ENCODE measurements around the gene NUP210L. TPM values are rescaled to one million over a fixed set of nuclear protein-coding genes. Genes with fewer than 3 reads are reported as not detected.

The NUP210L gene
- total and polyA plus RNA-seq, 9 of the 15 experiments (the other 6 are each of a cell fraction or from before 2014, with no cell fraction given), result 0.01 to 0.04 TPM; not detected in 7

- TF ChIP-seq, protein P1, sequence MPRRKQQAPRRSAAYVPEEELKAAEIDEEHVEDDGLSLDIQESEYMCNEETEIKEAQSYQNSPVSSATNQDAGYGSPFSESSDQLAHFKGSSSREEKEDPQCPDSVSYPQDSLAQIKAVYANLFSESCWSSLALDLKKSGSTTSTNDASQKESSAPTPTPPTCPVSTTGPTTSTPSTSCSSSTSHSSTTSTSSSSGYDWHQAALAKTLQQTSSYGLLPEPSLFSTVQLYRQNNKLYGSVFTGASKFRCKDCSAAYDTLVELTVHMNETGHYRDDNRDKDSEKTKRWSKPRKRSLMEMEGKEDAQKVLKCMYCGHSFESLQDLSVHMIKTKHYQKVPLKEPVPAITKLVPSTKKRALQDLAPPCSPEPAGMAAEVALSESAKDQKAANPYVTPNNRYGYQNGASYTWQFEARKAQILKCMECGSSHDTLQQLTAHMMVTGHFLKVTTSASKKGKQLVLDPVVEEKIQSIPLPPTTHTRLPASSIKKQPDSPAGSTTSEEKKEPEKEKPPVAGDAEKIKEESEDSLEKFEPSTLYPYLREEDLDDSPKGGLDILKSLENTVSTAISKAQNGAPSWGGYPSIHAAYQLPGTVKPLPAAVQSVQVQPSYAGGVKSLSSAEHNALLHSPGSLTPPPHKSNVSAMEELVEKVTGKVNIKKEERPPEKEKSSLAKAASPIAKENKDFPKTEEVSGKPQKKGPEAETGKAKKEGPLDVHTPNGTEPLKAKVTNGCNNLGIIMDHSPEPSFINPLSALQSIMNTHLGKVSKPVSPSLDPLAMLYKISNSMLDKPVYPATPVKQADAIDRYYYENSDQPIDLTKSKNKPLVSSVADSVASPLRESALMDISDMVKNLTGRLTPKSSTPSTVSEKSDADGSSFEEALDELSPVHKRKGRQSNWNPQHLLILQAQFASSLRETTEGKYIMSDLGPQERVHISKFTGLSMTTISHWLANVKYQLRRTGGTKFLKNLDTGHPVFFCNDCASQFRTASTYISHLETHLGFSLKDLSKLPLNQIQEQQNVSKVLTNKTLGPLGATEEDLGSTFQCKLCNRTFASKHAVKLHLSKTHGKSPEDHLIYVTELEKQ (CRISPR knock-in tag; IDR thresholded peaks at IDR 0.05), result no peak
- TF ChIP-seq TEAD4 (IDR thresholded peaks at IDR 0.05; ENCODE audit: low read length), result no peak
- no peak for TF ChIP-seq TEAD4 (CRISPR knock-in tag; IDR thresholded peaks at IDR 0.05; ENCODE audit: borderline replicate concordance)
- peak; percentile 45 for TF ChIP-seq RBM25 (IDR thresholded peaks at IDR 0.05; ENCODE audit: low read depth, low read length, severe bottlenecking)
- TF ChIP-seq TRIM28 (IDR thresholded peaks at IDR 0.05), result peak; percentile 96
- TF ChIP-seq HLTF (IDR thresholded peaks at IDR 0.05), result 0 out of 2 replicates have a peak, but pooled peaks have one; percentile 23
- no peak for TF ChIP-seq ARID2 (IDR thresholded peaks at IDR 0.05)
- TF ChIP-seq ZNF239 (CRISPR knock-in tag; IDR thresholded peaks at IDR 0.05), result no peak
- 0 out of 2 replicates have a peak, but pooled peaks have one; percentile 23 for TF ChIP-seq XRCC3 (IDR thresholded peaks at IDR 0.05)
- TF ChIP-seq TRIM24 (IDR thresholded peaks at IDR 0.05), result peak; percentile 21 to 79; a peak in 2 of 4 replicates
These were observed 78.5 kb downstream of the NUP210L start (continued) for GRCh38 chr1:154076413-154076812.

DNA sequence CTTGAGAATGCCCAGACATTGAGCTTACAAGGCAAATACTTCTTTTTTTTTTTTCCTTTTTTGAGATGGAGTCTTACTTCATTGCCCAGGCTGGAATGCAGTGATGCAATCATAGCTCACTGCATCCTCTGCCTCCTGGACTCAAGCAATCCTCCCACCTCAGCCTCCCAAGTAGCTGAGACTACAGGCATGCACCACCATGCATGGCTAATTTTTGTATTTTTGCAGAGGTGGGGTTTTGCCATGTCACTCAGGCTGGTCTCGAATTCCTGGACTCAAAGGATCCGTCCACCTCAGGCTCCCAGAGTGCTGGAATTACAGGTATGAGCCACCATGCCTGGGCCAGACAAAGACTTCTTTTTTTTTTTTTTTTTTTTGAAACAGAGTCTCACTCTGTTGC is 79.1 kb downstream of the NUP210L start:
- CTCF ChIA-PET (ENCODE audit: low intra/inter-chr PET ratio), result no interaction called here
- in situ Hi-C loops (cut with MboI), result no loop called here
- 0% methylated on average over 2 of the region's 2 CpGs for WGBS (ENCODE audit: insufficient coverage, low coverage, missing lambda C conversion rate)
- POLR2A ChIA-PET, result interaction anchor here (0.8 kb wide), 1 partner anchor 13 kb away, joined by 3 read pairs; no protein-coding TSS in a partner anchor
- Histone ChIP-seq H3K9me1 (ENCODE audit: control insufficient read depth, insufficient read depth, low read length) (no peaks in the 10 kb centered on the region), H3K4me3 (no peak overlapping the region), H3K9me3 (replicated peaks; ENCODE audit: control insufficient read depth, insufficient read depth, low read depth, low read length) (no peaks in the 10 kb centered on the region), H3K4me2 (ENCODE audit: insufficient read depth, low read length) (no peak overlapping the region), H3K4me1 (replicated peaks in 1 of 2; ENCODE audit: control insufficient read depth in 2 of 2, insufficient read depth in 2 of 2, low read length in 2 of 2) (no peaks in the 10 kb centered on the region), H4K20me1 (replicated peaks; ENCODE audit: control insufficient read depth, insufficient read depth, low read length) (no peaks in the 10 kb centered on the region), H3K79me2 (ENCODE audit: control insufficient read depth, insufficient read depth, low read length) (no peaks in the 10 kb centered on the region), H2AFZ (ENCODE audit: low read depth, low read length) (no peak overlapping the region), H3K9ac (ENCODE audit: insufficient read depth in 1 of 2, low read depth in 2 of 2, low read length in 2 of 2) (no peak overlapping the region), H3K27me3 (ENCODE audit: control insufficient read depth in 2 of 2, insufficient read depth in 2 of 2, low read length in 2 of 2) (no peaks in the 10 kb centered on the region; a peak in 1 of 5 replicates), H3K36me3 (ENCODE audit: control insufficient read depth, insufficient read depth, low read length) (no peaks in the 10 kb centered on the region), H3K27ac (ENCODE audit: extremely low read depth, low read depth, low read length) (no peak overlapping the region)
- ATAC-seq (no peak), DNase-seq (ENCODE audit: extremely low read depth in 1 of 4, low spot score in 3 of 4) (no peak), FAIRE-seq (no peak)
- intact Hi-C loops (cut with micrococcal nuclease), result no loop called here
- no peak for TF ChIP-seq ZNF444 (CRISPR knock-in tag; IDR thresholded peaks at IDR 0.05)
- TF ChIP-seq RHOXF2B (CRISPR knock-in tag; conservative IDR thresholded peaks at IDR 0.05), result no peak
- TF ChIP-seq STAT5B (CRISPR knock-in tag; IDR thresholded peaks at IDR 0.05), result no peak
- no peak for TF ChIP-seq SMARCB1 (IDR thresholded peaks at IDR 0.05; ENCODE audit: insufficient read length, low read depth)
- TF ChIP-seq HIVEP1 (CRISPR knock-in tag; IDR thresholded peaks at IDR 0.05), result no peak
- TF ChIP-seq CGGBP1 (CRISPR knock-in tag; IDR thresholded peaks at IDR 0.05), result no peak
- TF ChIP-seq HDAC6 (IDR thresholded peaks at IDR 0.05; ENCODE audit: low read depth, low read length), result no peak
- no peak for TF ChIP-seq KAT8 (IDR thresholded peaks at IDR 0.05; ENCODE audit: low read depth)
- TF ChIP-seq HNRNPH1 (optimal IDR thresholded peaks at IDR 0.05; ENCODE audit: low read depth, low read length), result no peak
- TF ChIP-seq XRCC5 (IDR thresholded peaks at IDR 0.05; ENCODE audit: low read depth, low read length), result no peak
- TF ChIP-seq EP400 (IDR thresholded peaks at IDR 0.05), result no peak
- no peak for TF ChIP-seq HLTF (IDR thresholded peaks at IDR 0.05)
- no peak for TF ChIP-seq LCOR (CRISPR knock-in tag; IDR thresholded peaks at IDR 0.05)
- BruUV-seq (replicated peaks), result no TSS peak

All from K562 (cell line).